ENCODE results near the gene EMILIN3.

The EMILIN3 gene

GRCh38 chr20:41366546-41367392, at the start of gene EMILIN3:
Gene EMILIN3 (minus strand): TSS chr20:41366818. CDS start chr20:41366634, 184 bp downstream.
- no peak for DNase-seq

GRCh38 chr20:41415191-41415590, 48.6 kb upstream of the EMILIN3 start:
- no peak for DNase-seq

GRCh38 chr20:41413169-41413568, 46.6 kb upstream of the EMILIN3 start:
- no peak for DNase-seq

- no peak for DNase-seq
These were observed 45.9 kb upstream of the EMILIN3 start for GRCh38 chr20:41412324-41413120.

GRCh38 chr20:41411391-41411847, 44.8 kb upstream of the EMILIN3 start:
- peak; percentile 60 for DNase-seq

GRCh38 chr20:41408986-41409385, 42.4 kb upstream of the EMILIN3 start:
- peak; percentile 28 for DNase-seq

GRCh38 chr20:41408156-41408794, 41.7 kb upstream of the EMILIN3 start:
- DNase-seq = peak; percentile 85

- peak; percentile 84 for DNase-seq
These were observed 41.0 kb upstream of the EMILIN3 start for GRCh38 chr20:41407607-41408006.

- DNase-seq = no peak
These were observed 40.4 kb upstream of the EMILIN3 start for GRCh38 chr20:41406896-41407444.

- no peak for DNase-seq
These were observed 39.7 kb upstream of the EMILIN3 start for GRCh38 chr20:41406353-41406752.

- DNase-seq = no peak
These were observed 38.8 kb upstream of the EMILIN3 start for GRCh38 chr20:41405436-41405835.

GRCh38 chr20:41403604-41404003, 37.0 kb upstream of the EMILIN3 start:
- no peak for DNase-seq

GRCh38 chr20:41398408-41398807, 31.8 kb upstream of the EMILIN3 start:
- DNase-seq = no peak

- DNase-seq = no peak
These were observed 29.3 kb upstream of the EMILIN3 start for GRCh38 chr20:41395667-41396664.

GRCh38 chr20:41394931-41395666, 28.5 kb upstream of the EMILIN3 start:
- DNase-seq = no peak

GRCh38 chr20:41394081-41394480, 27.5 kb upstream of the EMILIN3 start:
- no peak for DNase-seq

- no peak for DNase-seq
These were observed 27.1 kb upstream of the EMILIN3 start for GRCh38 chr20:41393705-41394066.

GRCh38 chr20:41392871-41393704, 26.5 kb upstream of the EMILIN3 start:
- DNase-seq = no peak

- DNase-seq = no peak
These were observed 25.7 kb upstream of the EMILIN3 start for GRCh38 chr20:41392295-41392694.

- DNase-seq = no peak
These were observed 25.0 kb upstream of the EMILIN3 start for GRCh38 chr20:41391587-41392001.

Measured in hematopoietic multipotent progenitor cell treated with erythropoietin and hydrocortisone succinate and interleukin-3 and kit ligand, for 8 days (in vitro differentiated cells).